GM21825 (cell line): Measurements from ENCODE around the gene RERE.
A peak's percentile ranks its signal among the peaks of the same experiment; 100 is the strongest.
"Not testable (repeated sequence)": the region's sequence is repeated elsewhere in the genome, so short reads cannot be mapped to it uniquely, and the experiment has no call there.

ENCODE experiments used
- ATAC-seq: cut with Tn5 transposase; IDR thresholded peaks from one replicate; pipeline ENCODE4 v1.9.1; 2021; ENCODE audit warnings: mild to moderate bottlenecking, moderate library complexity; ENCODE audit not compliant: unreplicated experiment

Gene RERE

DNA sequence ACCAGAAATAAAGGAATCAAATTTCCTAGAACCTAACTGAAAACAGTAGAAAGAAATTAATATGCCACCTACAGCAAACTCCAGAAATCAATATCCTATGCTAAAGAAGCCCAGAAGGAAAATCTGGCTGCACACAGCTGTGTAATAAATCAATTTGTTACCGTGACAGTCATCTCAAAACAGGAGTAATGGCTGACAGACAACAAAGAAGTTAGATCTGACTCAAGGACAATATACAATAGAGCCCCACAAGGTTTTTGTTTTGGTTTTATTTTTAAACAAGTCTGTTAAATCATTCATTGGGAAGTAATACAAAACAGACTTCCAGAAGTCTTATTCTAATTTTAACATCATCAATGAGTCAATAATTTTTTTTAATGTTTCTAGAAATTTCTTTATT is 168.4 kb downstream of the RERE start:
- ATAC-seq = no peak

DNA sequence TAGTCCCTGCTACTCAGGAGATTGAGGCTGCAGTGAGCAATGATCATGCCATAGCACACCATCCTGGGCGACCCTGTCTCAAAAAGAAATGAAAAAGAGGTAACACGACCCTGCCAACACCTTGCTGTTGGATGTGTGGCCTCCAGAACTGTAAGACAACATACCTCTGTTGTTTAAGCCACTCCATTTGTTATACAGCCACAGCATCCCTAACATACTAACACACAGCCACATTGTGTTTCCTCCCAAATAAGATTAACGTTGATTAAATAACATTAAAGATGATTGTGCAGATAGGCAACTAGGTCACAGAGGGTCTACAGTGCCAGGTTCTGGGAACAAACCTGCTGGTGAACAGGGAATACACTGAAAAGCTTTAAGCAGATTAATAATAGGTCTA is 170.4 kb downstream of the RERE start:
- ATAC-seq = no peak

DNA sequence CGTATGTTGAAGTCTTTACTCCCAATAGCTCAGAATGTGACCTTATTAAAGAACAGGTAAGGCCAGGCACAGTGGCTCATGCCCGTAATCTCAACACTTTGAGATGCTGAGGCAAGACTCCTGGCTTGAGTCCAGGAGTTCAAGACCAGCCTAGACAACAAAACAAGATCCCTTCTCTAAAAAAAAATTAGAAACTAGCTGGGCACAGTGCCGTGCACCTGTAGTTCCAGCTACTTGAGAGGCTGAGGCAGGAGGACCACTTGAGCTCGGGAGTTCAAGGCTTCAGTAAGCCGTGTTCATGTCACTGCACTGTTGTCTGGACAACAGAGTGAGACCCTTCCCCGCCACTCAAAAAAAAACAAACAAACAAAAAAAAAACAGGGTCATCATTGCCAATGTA is 171.3 kb downstream of the RERE start:
- ATAC-seq = no peak

DNA sequence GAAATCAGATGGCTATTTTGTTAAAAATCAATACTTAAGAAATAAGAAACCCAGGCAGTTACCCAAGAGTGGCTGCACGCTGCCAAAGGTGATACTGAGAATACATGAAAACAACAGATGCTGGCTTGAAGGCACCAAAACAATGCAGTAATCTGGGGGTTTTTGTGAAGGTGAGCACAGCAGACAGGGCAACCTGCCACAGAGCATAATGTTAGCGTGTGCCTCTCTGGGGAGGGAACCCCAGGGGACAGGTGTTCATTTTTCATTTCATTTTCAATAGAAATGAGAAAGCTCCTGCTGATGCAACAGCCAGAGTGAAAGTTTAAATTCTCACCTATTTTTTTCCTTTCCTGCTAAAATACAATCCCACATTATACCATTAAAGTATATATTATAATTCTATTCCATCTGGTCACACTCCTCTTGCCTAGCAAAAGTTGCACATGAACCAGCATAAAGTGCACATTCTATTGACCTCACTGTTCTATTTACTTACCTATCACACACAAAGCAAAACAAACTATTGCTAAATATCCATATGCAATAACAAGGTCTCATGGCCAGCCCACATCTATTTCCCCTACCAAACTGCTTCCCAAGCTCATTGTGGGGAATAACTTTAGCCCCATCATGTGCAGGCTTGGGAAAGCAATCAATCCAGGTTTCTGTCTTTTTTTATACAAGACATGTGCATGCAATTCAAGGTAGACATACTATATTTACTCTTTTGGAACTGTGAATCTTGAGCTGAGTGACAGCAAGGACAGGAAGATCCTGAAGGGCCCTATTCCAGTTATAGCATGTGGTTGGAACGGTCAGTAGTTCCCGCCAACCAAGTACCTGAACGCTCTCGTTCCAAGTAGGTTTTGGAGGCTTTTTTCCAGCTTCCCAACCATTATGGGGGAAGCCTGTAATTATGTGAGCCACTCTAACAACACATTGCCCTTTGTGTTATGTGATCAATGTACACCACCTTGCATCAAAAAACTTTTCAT is 173.6 kb downstream of the RERE start:
- peak; percentile 85 for ATAC-seq

DNA sequence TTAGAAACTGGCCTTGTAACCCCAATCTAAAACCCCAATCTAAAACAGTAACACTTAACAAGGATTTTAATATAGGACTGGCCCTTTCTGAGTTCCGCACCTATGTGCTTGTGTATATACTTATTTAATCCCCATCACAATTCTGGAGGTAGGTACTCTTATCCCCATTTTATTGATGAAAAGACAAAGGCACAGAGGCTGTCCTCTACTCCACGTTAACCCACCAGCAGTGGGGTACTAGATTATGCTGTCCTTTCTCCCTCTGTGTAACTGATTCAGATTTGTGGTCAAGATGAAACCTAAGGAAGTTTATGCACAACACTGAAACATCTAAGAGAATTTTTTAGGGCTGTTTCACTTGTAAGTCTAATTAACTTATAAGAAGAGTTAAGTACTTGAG is 175.3 kb downstream of the RERE start:
- ATAC-seq = no peak

DNA sequence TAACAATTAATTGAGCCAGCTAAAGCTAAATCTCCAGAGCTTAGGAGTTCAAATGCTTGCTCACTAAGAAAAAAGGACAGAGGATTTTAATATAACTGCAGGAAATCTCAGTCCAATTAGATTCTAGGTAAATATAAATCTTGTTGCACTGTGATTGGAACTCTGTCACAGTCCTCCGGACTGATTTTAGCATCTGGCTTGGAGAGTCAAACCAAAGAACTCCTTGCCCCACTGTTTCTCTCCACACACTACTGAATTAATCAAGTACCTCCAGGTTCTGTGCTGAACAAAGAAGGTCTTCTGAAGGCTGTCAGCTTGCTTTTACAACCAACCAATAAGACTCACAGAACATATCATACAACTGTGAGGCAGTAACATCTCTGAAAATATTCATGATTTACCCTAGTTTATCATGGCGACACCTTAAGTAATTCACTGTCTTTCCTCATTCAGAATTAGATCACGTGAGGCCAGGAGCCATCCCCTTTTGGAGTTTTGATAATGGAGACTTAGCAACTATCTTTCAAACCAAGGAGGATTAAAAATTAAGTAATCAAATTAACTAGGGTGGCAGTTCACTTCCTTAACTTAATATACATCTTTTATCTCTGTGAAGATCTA is 176.0 kb downstream of the RERE start:
- ATAC-seq = no peak

DNA sequence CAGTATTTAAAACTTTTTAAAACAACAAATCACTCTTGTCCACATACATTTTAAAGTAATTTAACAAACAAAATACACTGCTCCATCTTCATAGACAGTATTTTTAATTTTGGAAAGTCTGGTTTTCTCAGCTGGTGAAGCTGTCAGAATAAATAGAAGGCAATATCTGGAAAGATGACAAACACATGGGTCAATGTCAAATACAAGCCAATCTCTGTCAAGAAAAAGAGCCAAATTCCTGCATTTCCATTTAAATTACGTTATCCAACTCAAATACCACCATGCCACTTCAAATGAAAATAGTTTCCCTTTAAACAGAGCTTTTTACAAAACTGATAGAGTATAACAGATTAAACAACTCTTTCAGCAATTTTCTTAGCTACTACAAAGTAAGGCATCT is 176.5 kb downstream of the RERE start:
- ATAC-seq = no peak

DNA sequence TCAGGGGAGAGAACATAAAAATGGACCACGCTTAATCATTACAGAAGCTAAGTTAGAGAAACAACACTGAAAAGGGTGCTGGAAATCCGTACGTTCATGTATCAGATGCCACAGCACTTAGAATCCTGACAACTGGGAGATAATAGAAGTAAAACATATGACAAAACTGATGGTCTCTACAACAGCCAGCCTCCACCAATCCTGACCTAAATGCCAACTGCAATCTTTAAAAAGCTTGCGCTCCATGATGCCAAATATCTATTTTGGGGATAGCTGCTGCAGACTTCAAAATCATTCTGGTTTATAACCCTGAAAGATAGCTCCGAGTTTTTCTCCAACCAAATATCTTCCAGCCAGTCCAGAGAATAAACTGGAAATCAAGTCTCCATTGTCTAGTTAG is 178.3 kb downstream of the RERE start:
- ATAC-seq = no peak

DNA sequence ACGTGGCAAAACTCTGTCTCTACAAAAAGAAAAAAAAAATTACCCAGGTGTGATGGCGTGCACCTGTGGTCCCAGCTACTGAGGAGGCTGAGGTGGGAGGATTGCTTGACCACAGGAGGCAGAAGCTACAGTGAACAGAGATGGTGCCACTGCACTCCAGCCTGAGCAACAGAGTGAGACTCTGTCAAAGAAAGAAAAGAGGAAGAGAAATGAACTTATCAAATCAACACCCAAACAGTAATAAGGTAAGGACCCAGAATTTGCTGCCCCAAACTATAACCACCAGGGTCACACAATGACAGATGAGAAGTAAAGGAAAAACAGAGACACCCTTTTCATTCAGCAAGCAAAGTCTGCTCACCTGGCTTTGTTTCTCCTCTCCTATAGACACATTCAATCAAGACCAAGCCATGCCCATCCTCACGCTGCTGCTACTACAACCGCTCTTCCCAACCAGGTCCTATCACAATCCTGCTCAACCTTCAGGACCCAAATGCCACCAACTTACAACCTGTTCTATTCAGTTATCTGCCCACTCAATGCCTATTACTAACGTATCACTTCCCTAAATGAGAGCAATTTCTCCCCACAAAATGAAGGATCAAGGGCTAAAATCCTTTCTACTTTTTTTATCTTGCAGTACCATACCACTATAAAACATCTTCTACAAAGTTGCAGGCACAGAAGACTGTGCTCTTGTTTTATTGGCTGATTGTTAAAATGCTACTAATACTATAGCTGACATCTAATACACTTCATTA is 183.5 kb downstream of the RERE start:
- ATAC-seq = no peak

DNA sequence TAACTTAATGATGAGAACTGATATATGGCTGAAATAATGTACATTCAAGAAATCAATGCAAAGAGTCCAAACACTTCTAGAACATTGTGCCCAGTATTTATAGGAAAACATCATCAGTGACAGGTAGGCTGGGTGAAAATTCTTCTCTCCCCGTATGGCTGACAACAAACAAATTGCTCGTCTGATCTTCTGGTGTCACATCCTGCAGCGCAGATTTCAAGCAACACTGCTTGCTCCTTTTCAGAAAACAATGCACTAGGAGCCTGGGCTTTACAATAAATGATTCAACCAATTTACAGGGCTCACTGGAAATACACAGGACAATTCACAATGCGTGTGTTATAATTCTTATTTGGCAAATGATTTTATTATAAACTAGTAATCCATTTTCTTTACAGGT is 185.3 kb downstream of the RERE start:
- no peak for ATAC-seq

DNA sequence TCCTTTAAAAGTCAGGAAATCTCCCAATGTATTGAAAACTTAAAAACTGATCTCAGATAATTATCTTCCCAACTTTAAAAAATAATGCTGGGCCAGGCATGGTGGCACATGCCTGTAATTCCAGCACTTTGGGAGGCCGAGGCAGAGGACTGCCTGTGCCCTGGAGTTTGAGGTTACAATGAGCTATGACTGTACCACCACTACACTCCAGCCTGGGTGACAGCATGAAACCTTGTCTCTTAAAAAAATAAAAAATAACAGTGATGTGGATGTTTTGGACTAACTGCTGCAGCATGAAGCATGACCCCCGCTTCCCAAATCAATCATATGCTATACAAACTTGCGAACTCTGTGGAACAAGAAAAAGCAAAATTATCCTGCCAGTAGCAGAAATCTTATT is 186.3 kb downstream of the RERE start:
- ATAC-seq = no peak

DNA sequence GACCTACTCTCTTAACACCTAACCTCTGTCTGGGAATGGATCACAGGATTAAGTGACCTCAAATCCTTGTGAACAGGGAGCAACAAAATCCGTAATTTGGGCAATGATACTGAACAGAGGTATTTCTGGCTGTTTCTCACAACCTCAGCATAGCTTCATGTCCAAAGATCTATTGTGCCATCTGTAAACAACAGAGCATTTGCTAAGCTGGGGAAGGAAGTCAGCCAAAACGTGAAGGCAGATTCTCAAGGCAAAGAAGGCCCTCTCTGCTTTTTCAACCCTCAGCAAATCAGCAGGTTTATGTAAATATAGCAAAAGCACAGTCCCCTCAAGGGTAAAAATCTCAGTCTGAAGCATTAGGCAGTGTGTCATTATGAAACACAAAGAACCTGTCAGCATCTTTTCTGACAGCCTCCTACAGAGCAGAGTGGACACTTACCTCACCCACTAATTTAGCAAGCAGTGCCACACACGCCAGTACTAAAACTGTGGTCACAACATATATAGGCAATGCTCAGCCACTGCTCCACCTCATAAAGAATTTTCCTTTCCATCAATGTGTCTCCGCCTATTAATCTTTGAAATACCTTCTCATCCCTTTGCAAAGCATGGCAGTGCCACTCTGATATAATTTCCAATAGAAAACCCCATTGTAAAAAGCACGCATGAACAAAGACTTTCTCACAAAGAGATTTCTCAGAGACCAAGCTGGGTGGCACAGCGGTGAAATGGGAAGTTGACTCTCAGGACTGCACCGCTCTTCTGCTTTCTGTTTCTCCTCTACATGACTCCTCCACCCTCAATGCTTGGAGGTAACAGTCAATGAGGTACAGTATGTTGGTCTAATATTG is 188.0 kb downstream of the RERE start:
- peak; percentile 69 for ATAC-seq

DNA sequence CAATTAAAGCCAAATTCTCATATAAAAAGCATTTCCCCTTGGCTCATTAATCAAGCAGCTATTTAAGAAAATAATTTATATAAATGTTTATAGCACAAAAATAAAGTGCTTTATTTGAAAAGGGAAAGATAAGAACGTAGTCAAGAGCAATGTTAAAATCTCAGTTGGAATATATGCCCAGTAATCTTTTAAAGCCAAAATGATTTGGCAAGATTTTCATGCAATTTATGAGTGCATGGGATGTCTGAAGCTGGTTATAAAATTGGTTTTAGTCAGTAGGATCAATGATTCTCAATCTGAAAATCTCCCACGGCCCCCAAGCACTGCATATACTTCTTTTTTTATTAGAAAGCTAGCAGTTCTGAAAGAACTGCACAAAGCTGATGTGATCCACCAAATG is 188.8 kb downstream of the RERE start:
- no peak for ATAC-seq

DNA sequence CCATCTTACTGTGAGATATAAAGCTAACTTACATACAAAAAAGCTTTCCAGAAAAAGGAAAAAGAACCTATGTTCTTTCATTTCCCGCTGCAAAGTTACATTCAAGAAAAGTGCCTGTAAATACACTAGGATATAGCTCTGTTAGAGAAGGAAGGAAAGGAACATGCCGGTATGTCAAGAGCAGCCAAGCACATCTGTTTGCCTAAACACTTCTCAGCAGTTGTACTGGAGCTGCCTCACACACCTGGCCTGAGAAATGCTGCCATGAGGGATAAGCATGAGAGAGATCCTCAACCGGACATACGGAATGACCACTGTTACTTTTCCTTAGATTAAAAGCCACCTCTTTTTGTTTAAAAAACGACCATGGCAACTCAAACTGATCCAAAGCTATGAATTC is 189.7 kb downstream of the RERE start:
- no peak for ATAC-seq

DNA sequence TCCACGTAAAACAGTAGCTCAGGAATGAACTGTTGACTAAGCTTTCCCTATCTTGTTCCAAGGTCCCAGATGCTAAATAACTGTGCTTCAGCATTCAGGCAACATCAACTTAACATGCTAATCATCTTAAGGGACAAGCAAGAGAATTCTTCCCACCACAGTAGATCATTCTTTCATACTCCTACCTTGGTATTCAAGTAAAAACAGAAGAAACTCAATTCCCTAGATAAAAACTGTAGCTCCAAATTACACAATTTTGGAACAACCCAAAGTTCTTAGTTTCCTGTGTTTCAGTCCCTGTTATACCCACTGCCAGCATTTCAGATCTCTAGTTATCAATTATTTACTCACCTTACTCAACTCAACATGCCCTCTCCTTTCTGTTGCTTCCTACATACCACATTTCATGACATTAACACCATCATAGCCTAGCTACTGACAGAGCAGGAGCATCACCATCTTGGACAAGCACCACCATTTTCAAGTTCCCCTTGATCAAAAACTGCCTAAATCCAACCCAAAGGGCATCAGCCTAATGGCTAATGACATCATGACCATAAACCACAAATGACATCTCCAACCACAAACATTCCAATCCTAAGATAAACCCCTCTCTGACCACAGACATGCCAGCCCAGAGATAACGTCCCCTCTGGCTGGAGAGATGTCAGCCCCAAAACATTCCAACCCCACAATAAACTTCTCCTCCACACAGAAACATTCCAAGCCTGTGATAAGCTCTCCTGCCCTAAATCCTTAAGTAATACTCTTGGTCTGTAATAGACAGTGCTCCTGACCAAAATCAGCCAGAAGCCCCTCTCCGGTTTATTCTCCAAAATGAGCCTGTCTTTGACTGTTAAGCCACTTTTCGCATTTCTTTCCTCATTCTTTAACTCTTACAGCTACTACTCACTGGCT is 191.2 kb downstream of the RERE start:
- no peak for ATAC-seq

DNA sequence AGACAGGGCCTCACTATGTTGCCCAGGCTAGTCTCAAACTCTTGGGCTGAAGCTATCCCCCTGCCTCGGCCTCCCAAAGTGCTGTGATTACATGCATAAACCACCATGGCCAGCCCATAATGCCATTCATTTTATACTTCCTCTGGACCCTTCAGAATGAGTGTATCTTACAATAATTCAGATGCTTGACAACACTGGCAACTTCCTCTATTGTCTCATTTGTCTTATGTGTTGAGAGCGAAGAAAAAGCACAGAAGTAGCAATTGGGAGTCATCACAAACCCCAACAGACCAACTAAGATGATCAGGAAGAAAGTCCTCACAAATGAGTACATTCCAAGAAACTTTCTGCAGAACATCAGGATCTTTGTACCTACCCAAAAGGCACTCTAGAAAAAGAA is 191.9 kb downstream of the RERE start:
- ATAC-seq = no peak

DNA sequence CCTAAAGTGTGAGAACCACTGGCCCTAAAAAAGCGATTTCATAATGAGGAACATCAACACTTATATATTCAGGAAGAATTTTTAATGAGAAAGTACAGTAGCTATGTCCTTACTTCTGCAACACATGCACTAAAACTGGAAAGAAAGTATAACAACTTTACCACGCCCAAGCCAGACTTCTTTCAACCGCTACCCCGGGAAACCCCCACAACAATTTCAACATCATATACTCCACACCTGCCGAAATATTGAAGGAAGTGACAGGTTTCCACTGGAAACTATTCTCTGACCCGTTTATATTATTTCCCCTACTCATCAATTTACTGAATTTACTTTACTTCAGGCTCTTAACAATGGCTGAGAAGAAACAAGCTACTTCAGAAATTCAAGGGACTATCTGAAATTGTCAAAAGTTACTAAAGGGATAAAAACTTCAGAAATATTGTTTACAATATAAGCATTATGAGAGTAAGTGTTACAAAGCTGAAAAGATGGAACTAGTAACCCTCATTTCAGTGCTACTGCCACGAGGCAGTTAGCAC is 193.7 kb downstream of the RERE start:
- ATAC-seq = not testable (repeated sequence)

DNA sequence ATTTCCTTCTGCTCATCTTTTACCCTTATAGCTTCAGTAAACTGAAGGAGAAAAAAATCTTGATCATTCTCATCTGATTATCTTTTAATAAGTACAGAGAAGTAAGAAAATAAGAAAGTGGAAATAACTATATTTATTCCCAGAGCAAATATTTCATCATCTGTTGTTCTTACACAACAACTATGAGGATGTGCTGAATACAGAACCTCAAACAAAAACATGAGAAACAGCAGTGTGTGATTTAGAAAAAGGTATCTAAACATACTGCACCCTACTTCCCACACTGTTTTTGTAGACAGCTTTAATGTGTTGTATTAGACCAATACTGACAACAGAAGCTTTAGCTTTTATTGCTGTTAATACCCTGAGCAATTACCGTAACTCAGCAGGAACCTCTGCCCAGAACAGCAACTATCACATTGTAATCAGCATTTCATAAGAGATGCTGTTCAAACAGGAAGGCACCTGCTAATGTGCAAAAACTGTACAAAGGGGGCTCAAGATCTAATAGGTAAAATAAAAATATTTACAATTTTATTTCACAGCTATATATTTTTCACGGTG is 195.6 kb downstream of the RERE start:
- not testable (repeated sequence) for ATAC-seq

DNA sequence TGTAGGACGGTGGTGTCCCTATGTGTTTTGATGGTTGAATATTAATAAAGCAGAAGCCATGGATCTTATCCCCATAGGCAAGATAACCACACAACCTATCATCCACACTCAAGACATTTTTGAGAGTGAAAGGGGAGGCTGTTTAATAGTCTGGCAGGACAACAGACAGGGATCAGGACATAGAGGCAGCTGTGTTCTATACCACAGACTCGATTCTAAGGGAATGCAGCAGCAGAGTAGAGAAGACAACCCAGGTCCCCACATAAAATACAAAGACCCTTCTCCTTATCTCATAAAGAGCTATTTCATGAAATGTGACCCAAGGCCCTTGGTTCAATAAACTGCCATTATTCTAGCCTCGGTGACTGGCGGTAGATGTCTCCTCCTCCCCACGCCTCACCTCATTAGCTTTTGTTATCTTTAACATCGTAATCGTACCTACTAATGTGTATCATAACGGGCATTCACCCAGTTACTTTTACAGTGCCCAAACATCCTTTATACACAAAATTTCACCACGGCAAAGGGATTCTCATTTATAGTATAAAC is 196.3 kb downstream of the RERE start:
- ATAC-seq = not testable (repeated sequence)
